IMR-90 (cell line): ENCODE results near the gene AOX1. TPM values are rescaled to one million over a fixed set of nuclear protein-coding genes. Genes with fewer than 3 reads are reported as not detected.

ENCODE experiments used
- ATAC-seq: fragments of 200-7000 bp; cut with Tn5 transposase; 2 replicates; pipeline ENCODE4 v1.9.1; 2020; ENCODE audit warnings: low read depth, mild to moderate bottlenecking, moderate library complexity
- BruUV-seq: library from RNA; stranded (reverse); fragments of 400-500 nt; replicated peaks from 2 replicates; lab custom pipeline; 2021; lab: Mats Ljungman, UMichigan
- CTCF ChIA-PET: fragments of 300-600 bp; formaldehyde crosslinking; extraction: SDS; loops from one replicate; lab custom pipeline; 2021; ENCODE audit warnings: antibody characterized with exemption; lab: Yijun Ruan, JAX
- POLR2A ChIA-PET: fragments of 300-600 bp; sonication (Branson Sonifier 250); formaldehyde crosslinking; loops from one replicate; lab custom pipeline; 2022; ENCODE audit warnings: antibody characterized with exemption; ENCODE audit not compliant: unreplicated experiment; lab: Charles Lee
- DNase-seq: peaks from one replicate; pipeline ENCODE4 v3.0.0; 2013
- H2AFZ ChIP-seq: replicated peaks from 2 replicates; pipeline ENCODE3; 2013; ENCODE audit warnings: low read length, mild to moderate bottlenecking; ENCODE audit not compliant: poor library complexity
- H2AK5ac ChIP-seq: 2 replicates; pipeline ENCODE4 v1.6.1; 2013; ENCODE audit warnings: low read depth, low read length, inconsistent platforms
- H2AK9ac ChIP-seq: replicated peaks from 2 replicates; pipeline ENCODE3; 2013; ENCODE audit warnings: mild to moderate bottlenecking, low read depth, low read length, moderate library complexity; ENCODE audit not compliant: poor library complexity
- H2BK120ac ChIP-seq: 2 replicates; pipeline ENCODE4 v1.6.1; 2013; ENCODE audit warnings: low read depth, low read length, inconsistent platforms
- H2BK15ac ChIP-seq: 3 replicates; pipeline ENCODE4 v1.6.1; 2013; ENCODE audit warnings: low read depth, low read length, inconsistent platforms
- H2BK20ac ChIP-seq: 2 replicates; pipeline ENCODE4 v1.6.1; 2013; ENCODE audit warnings: low read depth, mild to moderate bottlenecking, inconsistent platforms, low read length, moderate library complexity
- H2BK5ac ChIP-seq: 2 replicates; pipeline ENCODE4 v1.6.1; 2013; ENCODE audit warnings: mild to moderate bottlenecking, low read depth, low read length, inconsistent platforms; ENCODE audit not compliant: poor library complexity, severe bottlenecking
- H3K14ac ChIP-seq: replicated peaks from 2 replicates; pipeline ENCODE4 v1.6.1; 2013; ENCODE audit warnings: low read depth, low read length, inconsistent platforms
- H3K18ac ChIP-seq: 2 replicates; pipeline ENCODE4 v1.6.1; 2013; ENCODE audit warnings: low read depth, low read length, control low read depth
- H3K23ac ChIP-seq: 2 replicates; pipeline ENCODE4 v1.6.1; 2013; ENCODE audit warnings: low read depth, low read length, inconsistent platforms
- H3K27ac ChIP-seq: 2 replicates; pipeline ENCODE4 v1.5.1; 2013; ENCODE audit warnings: mild to moderate bottlenecking, control low read depth, low read length; ENCODE audit not compliant: insufficient read depth
- H3K27me3 ChIP-seq: 2 replicates; pipeline ENCODE4 v1.6.1; 2013; ENCODE audit warnings: low read length; ENCODE audit not compliant: control insufficient read depth, insufficient read depth
- H3K36me3 ChIP-seq: 2 replicates; pipeline ENCODE4 v1.6.1; 2013; ENCODE audit warnings: low read length, mixed read lengths; ENCODE audit not compliant: control insufficient read depth, insufficient read depth
- H3K4ac ChIP-seq: 2 replicates; pipeline ENCODE4 v1.6.1; 2013; ENCODE audit warnings: low read depth, low read length, inconsistent platforms
- H3K4me1 ChIP-seq: 2 replicates; pipeline ENCODE4 v1.6.1; 2013; ENCODE audit warnings: low read length, mixed read lengths; ENCODE audit not compliant: control insufficient read depth, insufficient read depth
- H3K4me2 ChIP-seq: 2 replicates; pipeline ENCODE4 v1.6.1; 2013; ENCODE audit warnings: low read depth, mild to moderate bottlenecking, control low read depth, low read length, moderate library complexity
- H3K4me3 ChIP-seq: 2 replicates; pipeline ENCODE4 v1.5.1; 2013; ENCODE audit warnings: low read depth, mild to moderate bottlenecking, control low read depth, low read length, moderate library complexity; ENCODE audit not compliant: insufficient read depth
- H3K56ac ChIP-seq: 2 replicates; pipeline ENCODE4 v1.6.1; 2013; ENCODE audit warnings: low read length, inconsistent platforms; ENCODE audit not compliant: insufficient read depth; ENCODE audit errors: extremely low read depth
- H3K79me1 ChIP-seq, 2 experiments: 2 replicates each; pipeline ENCODE4 v1.6.1; 2013; ENCODE audit warnings: low read length in 2 of 2, inconsistent platforms in 1 of 2, low read depth in 1 of 2
- H3K9ac ChIP-seq: 2 replicates; pipeline ENCODE4 v1.6.1; 2013; ENCODE audit warnings: low read depth, low read length, control low read depth
- H3K9me1 ChIP-seq: 2 replicates; pipeline ENCODE4 v1.6.1; 2013; ENCODE audit warnings: low read length, inconsistent platforms; ENCODE audit not compliant: insufficient read depth
- H3K9me3 ChIP-seq: 2 replicates; pipeline ENCODE4 v1.6.1; 2013; ENCODE audit warnings: low read length; ENCODE audit not compliant: control insufficient read depth, insufficient read depth
- H4K20me1 ChIP-seq: 2 replicates; pipeline ENCODE4 v1.6.1; 2013; ENCODE audit warnings: low read length, inconsistent platforms; ENCODE audit not compliant: insufficient read depth
- H4K5ac ChIP-seq: 2 replicates; pipeline ENCODE4 v1.6.1; 2013; ENCODE audit warnings: mild to moderate bottlenecking, low read depth, low read length, control low read depth
- H4K8ac ChIP-seq, 2 experiments: 2 replicates each; pipeline ENCODE4 v1.6.1; 2013; ENCODE audit warnings: low read depth in 2 of 2, low read length in 2 of 2, control low read depth in 1 of 2, inconsistent platforms in 1 of 2
- H4K91ac ChIP-seq: 2 replicates; pipeline ENCODE4 v1.6.1; 2013; ENCODE audit warnings: low read depth, low read length, inconsistent platforms; ENCODE audit not compliant: insufficient read depth
- BHLHE40 ChIP-seq: fragments of 150-350 bp; IDR thresholded peaks from 2 replicates; pipeline ENCODE4 v1.6.1; 2016; ENCODE audit warnings: mild to moderate bottlenecking, low read depth, low read length
- CEBPB ChIP-seq: IDR thresholded peaks from 2 replicates; pipeline ENCODE4 v1.6.1; 2012; ENCODE audit warnings: low read depth, low read length, improper control_type of control experiment
- CHD1 ChIP-seq: IDR thresholded peaks from 2 replicates; pipeline ENCODE4 v1.6.1; 2012; ENCODE audit warnings: low read depth, low read length, improper control_type of control experiment
- FOS ChIP-seq: fragments of 150-350 bp; IDR thresholded peaks from 2 replicates; pipeline ENCODE4 v1.6.1; 2016; ENCODE audit warnings: low read depth, low read length
- MAFK ChIP-seq: IDR thresholded peaks from 2 replicates; pipeline ENCODE4 v1.6.1; 2012; ENCODE audit warnings: low read depth, low read length, improper control_type of control experiment
- MAZ ChIP-seq: IDR thresholded peaks from 2 replicates; pipeline ENCODE4 v1.6.1; 2012; ENCODE audit warnings: low read depth, mild to moderate bottlenecking, low read length, improper control_type of control experiment, moderate library complexity, borderline replicate concordance
- MXI1 ChIP-seq: IDR thresholded peaks from 2 replicates; pipeline ENCODE4 v1.6.1; 2012; ENCODE audit warnings: low read depth, mild to moderate bottlenecking, low read length, moderate library complexity, borderline replicate concordance
- NFE2L2 ChIP-seq: fragments of 150-350 bp; IDR thresholded peaks from 2 replicates; pipeline ENCODE4 v1.6.1; 2016; ENCODE audit warnings: low read depth, mild to moderate bottlenecking, low read length
- POLR2A ChIP-seq: IDR thresholded peaks from 2 replicates; pipeline ENCODE4 v1.6.1; 2012; ENCODE audit warnings: mild to moderate bottlenecking, low read depth, low read length
- RAD21 ChIP-seq: IDR thresholded peaks from 2 replicates; pipeline ENCODE4 v1.6.1; 2012; ENCODE audit warnings: low read length, improper control_type of control experiment
- RCOR1 ChIP-seq: IDR thresholded peaks from 2 replicates; pipeline ENCODE4 v1.6.1; 2012; ENCODE audit warnings: mild to moderate bottlenecking, low read length, improper control_type of control experiment; ENCODE audit not compliant: insufficient replicate concordance
- RFX5 ChIP-seq: IDR thresholded peaks from 2 replicates; pipeline ENCODE4 v1.8.0; 2012; ENCODE audit warnings: low read depth, mild to moderate bottlenecking, low read length, moderate library complexity
- SMC3 ChIP-seq: fragments of 150-350 bp; IDR thresholded peaks from 2 replicates; pipeline ENCODE4 v1.6.1; 2016; ENCODE audit warnings: low read depth, mild to moderate bottlenecking, antibody characterized with exemption, low read length, moderate library complexity
- USF2 ChIP-seq: fragments of 150-350 bp; IDR thresholded peaks from 2 replicates; pipeline ENCODE4 v1.6.1; 2017; ENCODE audit warnings: mild to moderate bottlenecking, antibody characterized with exemption, low read length, low read depth
- WGBS, 2 experiments: methylation state at CpG; one replicate each; pipeline versions ENCODE4 v1.1.5 to v1.1.7; 2013; ENCODE audit warnings: missing lambda C conversion rate in 2 of 2; ENCODE audit not compliant: insufficient read length in 1 of 2; ENCODE audit errors: extremely low coverage in 2 of 2; 5-methylcytosine and 5-hydroxymethylcytosine counted together
- dilution Hi-C: fragments of 300-500 bp; cut with HindIII; formaldehyde crosslinking; loops from one replicate; pipeline ENCODE4 v1.14.3; 2018; ENCODE audit warnings: low sequenced_read_pairs; ENCODE audit not compliant: unreplicated experiment
- in situ Hi-C: fragments of 300-500 bp; cut with MboI; formaldehyde crosslinking; loops from 3 replicates; pipeline ENCODE4 v1.14.3; 2019; ENCODE audit warnings: low sequenced_read_pairs, inconsistent platforms, mixed read lengths
- intact Hi-C: fragments of 100-400 bp; cut with micrococcal nuclease; formaldehyde crosslinking; loops from 2 replicates; pipeline ENCODE4 v1.10.0; 2022
- polyA plus RNA-seq, 3 experiments: library from polyadenylated mRNA; depleted of rRNA; stranded (reverse); fragments of >200 nt; gene quantifications; 2 replicates each; pipeline ENCODE4 v1.2.3, GENCODE V29; 2012; ENCODE audit warnings: low replicate concordance in 1 of 3
- total RNA-seq: library from RNA; depleted of rRNA; stranded (reverse); fragments of >200 nt; gene quantifications from 2 replicates; pipeline ENCODE4 v1.2.3, GENCODE V29; 2012
- TF ChIP-seq, protein P1 (sequence below): fragments of 150-350 bp; IDR thresholded peaks from 2 replicates; pipeline ENCODE4 v1.6.1; 2016; ENCODE audit warnings: low read depth, mild to moderate bottlenecking, low read length, moderate library complexity, borderline replicate concordance
- TF ChIP-seq, protein P2 (sequence below): conservative IDR thresholded peaks from 2 replicates; pipeline ENCODE4 v1.5.1; 2012; ENCODE audit warnings: mild to moderate bottlenecking, low read depth, low read length, improper control_type of control experiment

Gene AOX1
- total and polyA plus RNA-seq, 2 of the 4 experiments (the other 2 are of a cell fraction), result 21.7 to 59.9 TPM

DNA sequence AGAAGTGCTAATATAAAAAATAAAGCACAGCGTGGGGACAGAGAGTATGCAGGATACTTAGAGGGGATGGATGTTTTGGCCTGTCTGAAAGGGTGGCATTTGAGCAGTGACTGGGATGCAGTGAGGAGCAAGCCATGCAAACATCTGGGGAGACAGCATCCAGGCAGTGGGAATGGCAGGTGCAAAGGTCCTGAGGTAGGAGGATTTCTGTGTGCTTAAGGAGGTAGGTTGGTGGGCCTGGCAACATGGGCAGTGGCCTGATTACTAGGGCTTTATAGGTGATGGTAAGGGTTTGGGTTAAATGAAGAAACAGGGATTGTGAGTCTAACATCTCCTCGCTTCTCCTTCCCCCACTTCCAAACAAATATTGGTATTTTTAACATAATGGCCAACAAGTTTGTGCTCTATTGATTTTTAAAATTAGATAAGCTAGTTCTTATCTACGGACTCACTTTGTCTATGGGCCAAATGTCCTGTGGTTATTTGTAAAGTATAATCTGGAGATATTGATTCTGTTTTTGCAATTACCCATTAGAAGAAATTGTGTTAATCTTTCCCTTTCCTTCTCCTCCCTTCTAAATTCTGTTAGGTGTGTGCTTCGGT, 2.4 kb downstream of the AOX1 start:
- Histone ChIP-seq H3K27ac (no peak overlapping the region), H4K91ac (no peak overlapping the region), H3K79me1 (no peaks in the 10 kb centered on the region), H3K9ac (no peak overlapping the region), H4K20me1 (no peaks in the 10 kb centered on the region), H2BK20ac (no peak overlapping the region), H2AFZ (no peak overlapping the region), H3K56ac (no peak overlapping the region), H3K4me1 (no peaks in the 10 kb centered on the region), H2BK15ac (no peak overlapping the region), H3K4me2 (no peak overlapping the region), H3K9me1 (peaks cover 3% of the 10 kb centered on the region; the same call in 1 of the 2 replicates), H3K27me3 (no peaks in the 10 kb centered on the region; the same call in 1 of the 2 replicates), H3K9me3 (no peaks in the 10 kb centered on the region), H2AK5ac (no peak overlapping the region), H3K14ac (no peak overlapping the region), H4K8ac (no peak overlapping the region), H3K4ac (no peak overlapping the region), H4K5ac (no peak overlapping the region), H3K4me3 (no peak overlapping the region), H2AK9ac (no peak overlapping the region), H3K18ac (no peak overlapping the region), H3K23ac (no peak overlapping the region; the same call in 1 of the 2 replicates), H3K36me3 (no peaks in the 10 kb centered on the region), H2BK5ac (no peak overlapping the region), H2BK120ac (no peak overlapping the region)
- BruUV-seq, result no TSS peak
- CTCF ChIA-PET, result interaction anchor here (0.7 kb wide), 2 partner anchors 12 to 17 kb away, joined by 3 to 9 read pairs; no protein-coding TSS in a partner anchor
- WGBS, 2 experiments, result 83% methylated on average over 1 of the region's 4 CpGs; no CpG with 5 or more reads in 1 of the 2 experiments
- in situ Hi-C loops (no loop called here), dilution Hi-C loops (no loop called here), intact Hi-C loops (no loop called here)
- POLR2A ChIA-PET, result no interaction called here
- no peak for ATAC-seq
- TF ChIP-seq RCOR1, result no peak
- no peak for TF ChIP-seq MAFK
- TF ChIP-seq, protein P1, sequence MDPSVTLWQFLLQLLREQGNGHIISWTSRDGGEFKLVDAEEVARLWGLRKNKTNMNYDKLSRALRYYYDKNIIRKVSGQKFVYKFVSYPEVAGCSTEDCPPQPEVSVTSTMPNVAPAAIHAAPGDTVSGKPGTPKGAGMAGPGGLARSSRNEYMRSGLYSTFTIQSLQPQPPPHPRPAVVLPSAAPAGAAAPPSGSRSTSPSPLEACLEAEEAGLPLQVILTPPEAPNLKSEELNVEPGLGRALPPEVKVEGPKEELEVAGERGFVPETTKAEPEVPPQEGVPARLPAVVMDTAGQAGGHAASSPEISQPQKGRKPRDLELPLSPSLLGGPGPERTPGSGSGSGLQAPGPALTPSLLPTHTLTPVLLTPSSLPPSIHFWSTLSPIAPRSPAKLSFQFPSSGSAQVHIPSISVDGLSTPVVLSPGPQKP, result no peak
- no peak for TF ChIP-seq USF2
- no peak for TF ChIP-seq RFX5
- no peak for TF ChIP-seq POLR2A
- no peak for TF ChIP-seq CEBPB
- TF ChIP-seq BHLHE40, result no peak
- TF ChIP-seq CHD1, result no peak
- TF ChIP-seq MXI1, result no peak
- no peak for TF ChIP-seq SMC3
- no peak for TF ChIP-seq FOS
- TF ChIP-seq, protein P2, sequence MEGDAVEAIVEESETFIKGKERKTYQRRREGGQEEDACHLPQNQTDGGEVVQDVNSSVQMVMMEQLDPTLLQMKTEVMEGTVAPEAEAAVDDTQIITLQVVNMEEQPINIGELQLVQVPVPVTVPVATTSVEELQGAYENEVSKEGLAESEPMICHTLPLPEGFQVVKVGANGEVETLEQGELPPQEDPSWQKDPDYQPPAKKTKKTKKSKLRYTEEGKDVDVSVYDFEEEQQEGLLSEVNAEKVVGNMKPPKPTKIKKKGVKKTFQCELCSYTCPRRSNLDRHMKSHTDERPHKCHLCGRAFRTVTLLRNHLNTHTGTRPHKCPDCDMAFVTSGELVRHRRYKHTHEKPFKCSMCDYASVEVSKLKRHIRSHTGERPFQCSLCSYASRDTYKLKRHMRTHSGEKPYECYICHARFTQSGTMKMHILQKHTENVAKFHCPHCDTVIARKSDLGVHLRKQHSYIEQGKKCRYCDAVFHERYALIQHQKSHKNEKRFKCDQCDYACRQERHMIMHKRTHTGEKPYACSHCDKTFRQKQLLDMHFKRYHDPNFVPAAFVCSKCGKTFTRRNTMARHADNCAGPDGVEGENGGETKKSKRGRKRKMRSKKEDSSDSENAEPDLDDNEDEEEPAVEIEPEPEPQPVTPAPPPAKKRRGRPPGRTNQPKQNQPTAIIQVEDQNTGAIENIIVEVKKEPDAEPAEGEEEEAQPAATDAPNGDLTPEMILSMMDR, result no peak
- no peak for TF ChIP-seq NFE2L2
- no peak for TF ChIP-seq MAZ
- no peak for TF ChIP-seq RAD21
- DNase-seq, result no peak
